ENCODE data around the gene NDUFB4.

DNA sequence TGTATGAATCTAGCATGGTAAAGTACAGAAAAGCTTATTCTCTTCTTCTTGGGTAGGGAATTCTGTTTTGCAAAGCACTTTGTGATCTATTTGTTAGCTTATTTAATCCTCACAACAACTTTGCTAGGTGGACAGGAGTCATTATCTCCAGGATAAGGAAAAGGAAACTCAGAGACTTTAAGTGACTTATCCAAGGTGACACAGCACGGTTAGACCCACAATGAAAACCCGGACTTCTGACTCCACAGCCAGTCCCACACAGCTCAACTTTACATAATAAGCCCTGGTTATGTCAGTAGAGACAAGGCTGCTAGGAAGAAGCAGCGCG lies 384 bp upstream of the NDUFB4 start:
- no peak for TF ChIP-seq CTCF (IDR thresholded peaks at IDR 0.05)
- no peak for TF ChIP-seq POLR2A (IDR thresholded peaks at IDR 0.05)
- TF ChIP-seq EP300 (IDR thresholded peaks at IDR 0.05), result no peak
